Dermis blood vessel endothelial cell (primary cell): ENCODE data around the gene OR5B17. TPM values are rescaled to one million over a fixed set of nuclear protein-coding genes. Genes with fewer than 3 reads are reported as not detected.
"Not testable (repeated sequence)": the region's sequence is repeated elsewhere in the genome, so short reads cannot be mapped to it uniquely, and the experiment has no call there.

Source experiments
- DNase-seq: peaks from one replicate; pipeline ENCODE4 v3.0.0; 2010
- total RNA-seq: library from RNA; depleted of rRNA; stranded (reverse); fragments of >200 nt; gene quantifications from 2 replicates; pipeline ENCODE4 v1.2.3, GENCODE V29; 2014

The OR5B17 gene
- not detected in 2 replicates for total RNA-seq

DNA sequence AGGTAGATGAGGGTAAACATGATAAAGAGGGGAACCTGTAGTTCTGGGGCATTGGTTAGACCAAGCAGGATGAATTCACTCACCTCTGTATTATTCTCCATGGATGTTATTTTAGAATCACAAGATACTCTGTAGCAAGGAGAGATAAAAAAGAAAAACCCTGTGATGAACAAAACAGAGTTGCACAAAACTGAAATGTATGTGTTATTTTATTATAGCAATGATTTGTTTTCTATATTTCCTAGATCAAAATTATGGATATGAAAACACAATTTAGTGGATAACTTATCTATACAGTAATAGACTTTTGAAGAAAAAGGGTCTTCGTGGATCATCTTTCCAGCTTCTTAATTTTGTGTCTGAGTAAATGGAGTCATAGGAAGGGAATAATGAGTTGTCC is at the start of gene OR5B17:
Gene OR5B17 (minus strand): TSS at position 101 of the 400 bp plus-strand sequence. CDS start 0 bp downstream, at position 101.
- no peak for DNase-seq

- DNase-seq, result no peak
Measured at GRCh38 chr11:58406774-58407173, 47.9 kb upstream of the OR5B17 start, which contains the start of gene OR5B3. TSS of gene OR5B3 (minus strand) at chr11:58406874. CDS start at chr11:58403409, 3,465 bp downstream.

DNA sequence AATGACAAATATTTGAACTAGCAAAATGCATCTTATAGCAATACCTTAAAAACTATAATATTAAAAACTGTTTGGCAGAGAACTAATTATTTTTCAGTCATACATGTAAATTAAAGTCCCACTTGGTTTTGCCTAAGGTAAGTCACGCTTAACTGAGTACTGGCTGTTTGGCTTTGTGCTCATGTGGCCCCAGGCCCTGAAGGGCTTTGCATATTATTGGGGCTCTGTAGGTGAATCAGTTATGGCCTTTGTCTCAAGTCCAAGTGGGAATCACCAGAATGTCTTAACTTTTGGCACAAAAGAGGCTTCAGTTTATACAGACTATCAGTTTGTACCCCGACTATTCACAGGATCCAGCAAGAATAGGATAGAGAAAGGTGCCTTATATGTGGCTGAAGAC is 40.8 kb upstream of the OR5B17 start:
- not testable (repeated sequence) for DNase-seq

GRCh38 chr11:58395581-58395980 is 36.7 kb upstream of the OR5B17 start:
- DNase-seq, result no peak

DNA sequence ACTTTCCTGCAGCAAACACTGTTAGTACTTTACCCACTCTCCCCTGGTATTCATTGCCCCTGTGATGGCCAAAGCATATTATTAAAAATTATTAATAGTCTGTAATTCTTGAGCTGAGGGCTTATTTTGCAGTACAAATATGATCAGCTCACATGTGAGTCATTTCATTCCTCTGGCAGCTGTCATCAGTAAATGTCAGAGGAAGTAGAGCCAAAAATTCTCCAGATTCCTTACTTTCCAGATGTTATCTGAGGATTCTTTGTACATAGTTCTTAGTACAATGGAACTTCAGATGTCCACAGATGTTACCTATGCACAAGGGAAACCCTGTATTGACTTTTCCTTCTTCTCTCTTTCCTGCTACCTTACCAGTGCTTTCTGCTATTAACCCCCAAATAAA is 35.3 kb upstream of the OR5B17 start:
- DNase-seq, result peak; percentile 83

DNA sequence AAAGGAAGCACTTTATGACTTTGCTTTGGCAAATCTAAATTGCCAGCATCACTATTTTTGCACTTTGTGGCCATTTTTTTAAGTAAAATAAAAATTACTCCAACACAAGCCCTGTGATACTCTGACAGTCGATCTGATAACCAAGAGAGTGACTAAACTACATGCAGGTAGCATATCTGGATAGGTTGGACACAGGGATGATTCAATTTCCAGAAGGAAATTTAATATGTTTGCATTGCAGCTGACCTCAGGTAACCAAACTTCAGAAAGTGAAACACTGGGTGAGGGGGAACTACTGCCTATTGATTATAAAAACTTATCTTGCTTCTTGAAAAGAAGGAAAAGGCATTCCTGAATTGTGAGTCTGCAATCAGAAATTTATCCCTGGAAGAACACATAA is 33.9 kb upstream of the OR5B17 start:
- DNase-seq, result no peak

DNA sequence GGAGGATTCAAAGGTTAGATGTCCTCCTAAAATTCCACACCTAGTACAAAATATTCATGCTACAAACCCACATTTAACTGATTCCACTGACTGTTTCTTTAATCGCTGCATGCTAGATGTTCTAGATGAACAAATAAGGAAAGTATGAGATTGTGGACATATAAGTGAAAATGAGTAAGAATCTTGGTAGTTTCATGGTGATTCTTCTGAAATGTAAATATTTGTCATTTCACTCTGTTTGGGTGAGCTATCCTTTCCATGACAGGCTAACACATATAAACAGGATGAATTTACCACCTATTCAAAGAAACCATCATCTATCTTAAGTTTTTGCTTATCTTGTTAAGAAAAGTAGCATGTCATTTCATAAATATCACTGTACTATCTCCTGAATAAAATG is 33.0 kb upstream of the OR5B17 start:
- no peak for DNase-seq

DNA sequence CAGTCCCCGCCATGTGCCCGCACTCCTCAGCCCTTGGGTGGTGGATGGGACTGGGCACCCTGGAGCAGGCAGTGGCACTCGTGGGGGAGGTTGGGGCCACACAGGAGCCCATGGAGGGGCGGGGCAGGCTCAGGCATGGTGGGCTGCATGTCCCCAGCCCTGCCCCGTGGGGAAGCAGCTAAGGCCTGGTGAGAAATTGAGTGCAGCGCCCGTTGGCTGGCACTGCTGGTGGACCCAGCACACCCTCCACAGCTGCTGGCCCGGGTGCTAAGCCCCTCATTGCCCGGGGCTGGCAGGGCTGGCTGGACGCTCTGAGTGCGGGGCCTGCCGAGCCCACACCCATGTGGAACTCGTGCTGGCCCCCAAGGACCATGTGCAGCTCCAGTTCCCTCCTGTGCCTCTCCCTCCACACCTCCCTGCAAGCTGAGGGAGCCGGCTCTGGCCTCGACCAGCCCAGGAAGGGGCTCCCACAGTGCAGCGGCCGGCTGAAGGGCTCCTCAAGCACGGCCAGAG is 31.7 kb upstream of the OR5B17 start:
- no peak for DNase-seq

- no peak for DNase-seq
Measured at GRCh38 chr11:58354727-58355126, 4.1 kb downstream of the OR5B17 start.

GRCh38 chr11:58345204-58345603 is 13.7 kb downstream of the OR5B17 start:
- no peak for DNase-seq

GRCh38 chr11:58334708-58335107 is 24.2 kb downstream of the OR5B17 start:
- peak; percentile 85 for DNase-seq

DNA sequence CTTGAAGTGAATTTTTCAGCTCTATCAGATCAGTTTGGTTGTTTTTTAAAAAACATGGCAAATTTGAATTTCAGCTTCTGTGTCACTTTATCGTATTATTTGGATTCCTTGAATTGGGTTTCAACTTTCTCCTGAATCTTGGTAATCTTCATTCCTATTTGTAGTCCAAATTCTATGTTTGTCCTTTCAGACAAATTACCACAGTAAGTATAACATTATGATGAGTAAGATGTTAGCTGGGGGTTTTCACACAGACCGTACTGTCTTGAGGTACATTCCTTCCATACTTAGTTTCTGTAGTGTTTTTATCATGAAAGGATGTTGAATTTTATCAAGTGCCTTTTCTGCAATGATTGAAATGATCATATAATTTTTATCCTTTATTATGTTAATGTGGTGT is 28.0 kb downstream of the OR5B17 start:
- no peak for DNase-seq

DNA sequence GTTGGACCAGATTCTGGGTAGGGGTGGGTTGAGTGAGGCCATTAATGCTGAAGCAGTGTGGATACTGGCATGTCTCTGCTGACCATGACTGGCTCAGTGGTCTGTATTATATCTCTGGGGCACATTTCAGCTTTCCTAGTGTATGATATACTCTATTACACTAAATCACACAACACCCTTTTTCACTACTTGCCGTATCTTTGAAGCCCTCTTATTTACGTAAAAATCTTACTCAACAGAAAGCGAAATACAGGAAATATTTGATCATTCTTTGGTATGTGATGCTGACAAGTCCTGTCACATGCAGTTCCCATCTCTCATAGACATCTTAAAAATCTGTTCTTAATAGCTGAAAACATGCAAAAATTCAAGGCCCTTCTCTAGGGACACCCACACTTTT is 40.3 kb downstream of the OR5B17 start:
- DNase-seq, result no peak

DNA sequence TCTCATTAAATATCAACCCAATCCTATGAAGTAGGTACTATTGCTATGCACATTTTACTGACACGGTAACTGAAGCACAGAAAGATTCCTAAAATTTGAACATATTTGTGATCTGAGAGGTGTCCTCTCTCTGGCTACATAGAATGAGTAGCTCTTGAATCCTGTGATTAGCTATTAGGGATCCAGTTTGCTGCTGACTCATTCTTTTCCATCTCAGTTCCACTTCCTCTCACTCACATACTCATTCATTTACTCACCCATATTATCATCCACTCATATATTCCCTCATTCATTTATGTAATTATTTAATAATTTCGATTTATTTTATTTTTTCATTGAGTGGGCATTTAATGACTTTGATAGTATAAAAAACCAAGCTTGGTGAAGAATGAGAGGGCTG is 42.7 kb downstream of the OR5B17 start:
- DNase-seq, result peak; percentile 24

Other genes with a start within 250 kb of the OR5B17 start
- not detected in 2 replicates for gene OR9I1, start 233.5 kb downstream of the OR5B17 start, total RNA-seq
- gene OR9Q2, start 170.0 kb downstream of the OR5B17 start, total RNA-seq, result not detected in 2 replicates
- not detected in 2 replicates for gene OR1S2, start 154.9 kb downstream of the OR5B17 start, total RNA-seq
- not detected in 2 replicates for gene OR1S1, start 146.3 kb downstream of the OR5B17 start, total RNA-seq
- gene OR10Q1, start 130.2 kb downstream of the OR5B17 start, total RNA-seq, result not detected in 2 replicates
- gene OR10W1, start 90.8 kb downstream of the OR5B17 start, total RNA-seq, result not detected in 2 replicates
- gene OR5B3, start 47.8 kb upstream of the OR5B17 start, total RNA-seq, result not detected in 2 replicates
- gene OR5B2, start 69.1 kb upstream of the OR5B17 start, total RNA-seq, result not detected in 2 replicates
- gene OR5B12, start 83.2 kb upstream of the OR5B17 start, total RNA-seq, result not detected in 2 replicates
- gene OR5B21, start 149.0 kb upstream of the OR5B17 start, total RNA-seq, result not detected in 2 replicates
- 2.2 and 3.4 TPM in 2 replicates for gene LPXN, start 216.8 kb upstream of the OR5B17 start, total RNA-seq
- gene ZFP91, start 220.0 kb upstream of the OR5B17 start, total RNA-seq, result 45.8 and 58.8 TPM in 2 replicates